Effector memory CD4-positive, alpha-beta T cell (primary cell): ENCODE results near the gene HSPB7.
A peak's percentile ranks its signal among the peaks of the same experiment; 100 is the strongest.
"Not testable (repeated sequence)": the region's sequence is repeated elsewhere in the genome, so short reads cannot be mapped to it uniquely, and the experiment has no call there.

Experiments used
- DNase-seq, 3 donors: peaks; one replicate each; pipeline ENCODE4 v3.0.0-alpha.2; 2020
- H3K27ac ChIP-seq: 2 replicates; pipeline ENCODE4 v1.7.0; 2013; ENCODE audit warnings: mild to moderate bottlenecking, low read length, moderate library complexity; ENCODE audit not compliant: insufficient read depth, poor library complexity, severe bottlenecking
- H3K27me3 ChIP-seq: replicated peaks from 2 replicates; pipeline ENCODE4 v1.7.0; 2013; ENCODE audit warnings: mild to moderate bottlenecking, low read length; ENCODE audit not compliant: insufficient read depth, control insufficient read depth, poor library complexity, severe bottlenecking
- H3K36me3 ChIP-seq: 2 replicates; pipeline ENCODE4 v1.7.0; 2013; ENCODE audit warnings: mild to moderate bottlenecking, low read length, moderate library complexity; ENCODE audit not compliant: control insufficient read depth, insufficient read depth
- H3K4me1 ChIP-seq: 2 replicates; pipeline ENCODE4 v1.7.0; 2013; ENCODE audit warnings: low read length, mild to moderate bottlenecking; ENCODE audit not compliant: control insufficient read depth, insufficient read depth, poor library complexity, severe bottlenecking
- H3K4me3 ChIP-seq: 2 replicates; pipeline ENCODE4 v1.7.0; 2013; ENCODE audit warnings: low read length, low read depth, mild to moderate bottlenecking; ENCODE audit not compliant: insufficient read depth, poor library complexity, severe bottlenecking
- H3K9me3 ChIP-seq: 2 replicates; pipeline ENCODE4 v1.7.0; 2013; ENCODE audit warnings: mild to moderate bottlenecking, low read length, moderate library complexity; ENCODE audit not compliant: control insufficient read depth

Gene HSPB7

GRCh38 chr1:16038620-16038912 lies 20.7 kb upstream of the HSPB7 start:
- Histone ChIP-seq H3K4me3 (no peak overlapping the region), H3K27me3 (no peaks in the 10 kb centered on the region), H3K36me3 (no peaks in the 10 kb centered on the region), H3K27ac (no peak overlapping the region), H3K9me3 (no peaks in the 10 kb centered on the region), H3K4me1 (no peaks in the 10 kb centered on the region)
- no peak for DNase-seq

- not testable (repeated sequence) for H3K27ac ChIP-seq, H3K4me3 ChIP-seq, H3K4me1 ChIP-seq, H3K27me3 ChIP-seq, DNase-seq, H3K36me3 ChIP-seq, H3K9me3 ChIP-seq
These were observed 18.6 kb upstream of the HSPB7 start for GRCh38 chr1:16036461-16036860.

GRCh38 chr1:16033103-16033632 lies 15.3 kb upstream of the HSPB7 start:
- not testable (repeated sequence) for H3K36me3 ChIP-seq, H3K4me3 ChIP-seq, H3K27ac ChIP-seq, DNase-seq, H3K4me1 ChIP-seq, H3K27me3 ChIP-seq, H3K9me3 ChIP-seq

- no peaks in the 10 kb centered on the region for H3K9me3 ChIP-seq
- no peaks in the 10 kb centered on the region for H3K27me3 ChIP-seq
- DNase-seq: no peak
- no peaks in the 10 kb centered on the region for H3K36me3 ChIP-seq
- no peaks in the 10 kb centered on the region for H3K4me1 ChIP-seq
- no peak overlapping the region for H3K4me3 ChIP-seq
- no peak overlapping the region for H3K27ac ChIP-seq
These were observed 14.7 kb upstream of the HSPB7 start for GRCh38 chr1:16032388-16033102.

GRCh38 chr1:16031551-16031950 lies 13.7 kb upstream of the HSPB7 start:
- no peaks in the 10 kb centered on the region for H3K36me3 ChIP-seq
- H3K4me3 ChIP-seq: no peak overlapping the region
- no peak overlapping the region for H3K27ac ChIP-seq
- H3K27me3 ChIP-seq: no peaks in the 10 kb centered on the region
- DNase-seq: no peak
- no peaks in the 10 kb centered on the region for H3K9me3 ChIP-seq
- peaks cover 8% of the 10 kb centered on the region for H3K4me1 ChIP-seq

GRCh38 chr1:16029288-16029687 lies 11.4 kb upstream of the HSPB7 start:
- Histone ChIP-seq H3K4me1 (peaks cover 8% of the 10 kb centered on the region), H3K4me3 (no peak overlapping the region), H3K27ac (no peak overlapping the region), H3K36me3 (no peaks in the 10 kb centered on the region), H3K9me3 (no peaks in the 10 kb centered on the region), H3K27me3 (no peaks in the 10 kb centered on the region)
- DNase-seq: no peak

GRCh38 chr1:16029003-16029268 lies 11.1 kb upstream of the HSPB7 start:
- H3K27ac ChIP-seq, H3K4me1 ChIP-seq, H3K4me3 ChIP-seq, H3K36me3 ChIP-seq, H3K27me3 ChIP-seq, H3K9me3 ChIP-seq, DNase-seq: not testable (repeated sequence)

- H3K36me3 ChIP-seq: no peaks in the 10 kb centered on the region
- H3K4me3 ChIP-seq: no peak overlapping the region
- no peaks in the 10 kb centered on the region for H3K9me3 ChIP-seq
- peaks cover 8% of the 10 kb centered on the region for H3K4me1 ChIP-seq
- DNase-seq: no peak
- no peak overlapping the region for H3K27ac ChIP-seq
- no peaks in the 10 kb centered on the region for H3K27me3 ChIP-seq
These were observed 10.6 kb upstream of the HSPB7 start for GRCh38 chr1:16028237-16029002.

- DNase-seq: peak in 2 of 3 donors; percentile 6 to 15
- H3K4me3 ChIP-seq: peak overlapping the region; percentile 32
- H3K9me3 ChIP-seq: no peaks in the 10 kb centered on the region
- no peaks in the 10 kb centered on the region for H3K36me3 ChIP-seq
- H3K4me1 ChIP-seq: peaks cover 8% of the 10 kb centered on the region
- no peak overlapping the region for H3K27ac ChIP-seq
- no peaks in the 10 kb centered on the region for H3K27me3 ChIP-seq
These were observed 9.1 kb upstream of the HSPB7 start for GRCh38 chr1:16026723-16027484.

GRCh38 chr1:16026302-16026701 lies 8.5 kb upstream of the HSPB7 start:
- not testable (repeated sequence) for H3K4me1 ChIP-seq, DNase-seq, H3K9me3 ChIP-seq, H3K27ac ChIP-seq, H3K27me3 ChIP-seq, H3K36me3 ChIP-seq
- peak overlapping the region; percentile 32 for H3K4me3 ChIP-seq
